K562 (cell line): Measurements from ENCODE around the gene FMOD. TPM values are rescaled to one million over a fixed set of nuclear protein-coding genes. Genes with fewer than 3 reads are reported as not detected.

Experiments used
- KLF6 ChIP-seq: fragments of 250-450 bp; sonication (Bioruptor Pico); IDR thresholded peaks from 2 replicates; pipeline ENCODE4 v1.4.0; 2020; ENCODE audit warnings: mild to moderate bottlenecking, moderate library complexity, borderline replicate concordance
- polyA plus RNA-seq, 8 experiments: library from polyadenylated mRNA; depleted of rRNA in 4 of 8; stranded (reverse) in 5 of 8; unstranded in 3 of 8; fragments of >200 nt; fragmentation: Nextera tagmentation in 2 of 8; fragmentation: Illumina TruSeq in 1 of 8; extraction: Ambion mirVana in 2 of 8; extraction: Trizol in 1 of 8; gene quantifications; 2 replicates each; pipeline versions ENCODE4 v1.2.1 to v1.2.3, GENCODE V29; 2011 to 2014; ENCODE audit warnings: inconsistent platforms in 1 of 8, missing spikeins in 1 of 8
- total RNA-seq, 7 experiments: library from RNA; depleted of rRNA in 6 of 7; stranded (reverse); fragments of >200 nt in 6 of 7; fragmentation: Illumina TruSeq in 2 of 7; extraction: Trizol in 2 of 7; gene quantifications; 2 replicates each; pipeline versions ENCODE4 v1.2.1 to v1.2.3, GENCODE V29; 2011 to 2021; ENCODE audit warnings: low replicate concordance in 1 of 7
- TF ChIP-seq, protein P1 (sequence below): fragments of 200-600 bp; sonication (generic); IDR thresholded peaks from one replicate; pipeline ENCODE4 v1.6.1; 2012; ENCODE audit warnings: mild to moderate bottlenecking, low read depth, low read length, inconsistent platforms

The FMOD gene
- total and polyA plus RNA-seq, 9 of the 15 experiments (the other 6 are each of a cell fraction or from before 2014, with no cell fraction given): 0.03 to 0.13 (median 0.03) TPM; not detected in 6

DNA sequence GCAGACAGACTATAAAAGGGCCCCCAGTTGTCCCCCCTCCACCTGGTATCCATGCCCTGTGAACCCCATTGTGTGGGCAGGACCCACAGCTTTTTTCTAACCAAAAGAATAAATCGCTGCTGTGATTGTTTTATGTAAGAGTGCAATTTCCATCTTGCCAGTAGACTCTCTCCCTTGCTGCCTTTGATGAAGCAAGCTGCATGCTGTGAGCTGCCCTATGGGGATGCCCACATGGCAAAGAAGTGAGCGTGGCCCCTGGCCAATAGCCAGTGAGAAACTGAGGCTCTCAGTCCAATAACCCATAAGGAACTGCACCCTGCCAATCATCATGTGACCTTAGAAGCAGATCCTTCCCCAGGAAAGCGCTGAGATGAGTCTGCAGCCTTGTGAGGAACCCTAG lies 37.8 kb upstream of the FMOD start (continued):
- TF ChIP-seq, protein P1, sequence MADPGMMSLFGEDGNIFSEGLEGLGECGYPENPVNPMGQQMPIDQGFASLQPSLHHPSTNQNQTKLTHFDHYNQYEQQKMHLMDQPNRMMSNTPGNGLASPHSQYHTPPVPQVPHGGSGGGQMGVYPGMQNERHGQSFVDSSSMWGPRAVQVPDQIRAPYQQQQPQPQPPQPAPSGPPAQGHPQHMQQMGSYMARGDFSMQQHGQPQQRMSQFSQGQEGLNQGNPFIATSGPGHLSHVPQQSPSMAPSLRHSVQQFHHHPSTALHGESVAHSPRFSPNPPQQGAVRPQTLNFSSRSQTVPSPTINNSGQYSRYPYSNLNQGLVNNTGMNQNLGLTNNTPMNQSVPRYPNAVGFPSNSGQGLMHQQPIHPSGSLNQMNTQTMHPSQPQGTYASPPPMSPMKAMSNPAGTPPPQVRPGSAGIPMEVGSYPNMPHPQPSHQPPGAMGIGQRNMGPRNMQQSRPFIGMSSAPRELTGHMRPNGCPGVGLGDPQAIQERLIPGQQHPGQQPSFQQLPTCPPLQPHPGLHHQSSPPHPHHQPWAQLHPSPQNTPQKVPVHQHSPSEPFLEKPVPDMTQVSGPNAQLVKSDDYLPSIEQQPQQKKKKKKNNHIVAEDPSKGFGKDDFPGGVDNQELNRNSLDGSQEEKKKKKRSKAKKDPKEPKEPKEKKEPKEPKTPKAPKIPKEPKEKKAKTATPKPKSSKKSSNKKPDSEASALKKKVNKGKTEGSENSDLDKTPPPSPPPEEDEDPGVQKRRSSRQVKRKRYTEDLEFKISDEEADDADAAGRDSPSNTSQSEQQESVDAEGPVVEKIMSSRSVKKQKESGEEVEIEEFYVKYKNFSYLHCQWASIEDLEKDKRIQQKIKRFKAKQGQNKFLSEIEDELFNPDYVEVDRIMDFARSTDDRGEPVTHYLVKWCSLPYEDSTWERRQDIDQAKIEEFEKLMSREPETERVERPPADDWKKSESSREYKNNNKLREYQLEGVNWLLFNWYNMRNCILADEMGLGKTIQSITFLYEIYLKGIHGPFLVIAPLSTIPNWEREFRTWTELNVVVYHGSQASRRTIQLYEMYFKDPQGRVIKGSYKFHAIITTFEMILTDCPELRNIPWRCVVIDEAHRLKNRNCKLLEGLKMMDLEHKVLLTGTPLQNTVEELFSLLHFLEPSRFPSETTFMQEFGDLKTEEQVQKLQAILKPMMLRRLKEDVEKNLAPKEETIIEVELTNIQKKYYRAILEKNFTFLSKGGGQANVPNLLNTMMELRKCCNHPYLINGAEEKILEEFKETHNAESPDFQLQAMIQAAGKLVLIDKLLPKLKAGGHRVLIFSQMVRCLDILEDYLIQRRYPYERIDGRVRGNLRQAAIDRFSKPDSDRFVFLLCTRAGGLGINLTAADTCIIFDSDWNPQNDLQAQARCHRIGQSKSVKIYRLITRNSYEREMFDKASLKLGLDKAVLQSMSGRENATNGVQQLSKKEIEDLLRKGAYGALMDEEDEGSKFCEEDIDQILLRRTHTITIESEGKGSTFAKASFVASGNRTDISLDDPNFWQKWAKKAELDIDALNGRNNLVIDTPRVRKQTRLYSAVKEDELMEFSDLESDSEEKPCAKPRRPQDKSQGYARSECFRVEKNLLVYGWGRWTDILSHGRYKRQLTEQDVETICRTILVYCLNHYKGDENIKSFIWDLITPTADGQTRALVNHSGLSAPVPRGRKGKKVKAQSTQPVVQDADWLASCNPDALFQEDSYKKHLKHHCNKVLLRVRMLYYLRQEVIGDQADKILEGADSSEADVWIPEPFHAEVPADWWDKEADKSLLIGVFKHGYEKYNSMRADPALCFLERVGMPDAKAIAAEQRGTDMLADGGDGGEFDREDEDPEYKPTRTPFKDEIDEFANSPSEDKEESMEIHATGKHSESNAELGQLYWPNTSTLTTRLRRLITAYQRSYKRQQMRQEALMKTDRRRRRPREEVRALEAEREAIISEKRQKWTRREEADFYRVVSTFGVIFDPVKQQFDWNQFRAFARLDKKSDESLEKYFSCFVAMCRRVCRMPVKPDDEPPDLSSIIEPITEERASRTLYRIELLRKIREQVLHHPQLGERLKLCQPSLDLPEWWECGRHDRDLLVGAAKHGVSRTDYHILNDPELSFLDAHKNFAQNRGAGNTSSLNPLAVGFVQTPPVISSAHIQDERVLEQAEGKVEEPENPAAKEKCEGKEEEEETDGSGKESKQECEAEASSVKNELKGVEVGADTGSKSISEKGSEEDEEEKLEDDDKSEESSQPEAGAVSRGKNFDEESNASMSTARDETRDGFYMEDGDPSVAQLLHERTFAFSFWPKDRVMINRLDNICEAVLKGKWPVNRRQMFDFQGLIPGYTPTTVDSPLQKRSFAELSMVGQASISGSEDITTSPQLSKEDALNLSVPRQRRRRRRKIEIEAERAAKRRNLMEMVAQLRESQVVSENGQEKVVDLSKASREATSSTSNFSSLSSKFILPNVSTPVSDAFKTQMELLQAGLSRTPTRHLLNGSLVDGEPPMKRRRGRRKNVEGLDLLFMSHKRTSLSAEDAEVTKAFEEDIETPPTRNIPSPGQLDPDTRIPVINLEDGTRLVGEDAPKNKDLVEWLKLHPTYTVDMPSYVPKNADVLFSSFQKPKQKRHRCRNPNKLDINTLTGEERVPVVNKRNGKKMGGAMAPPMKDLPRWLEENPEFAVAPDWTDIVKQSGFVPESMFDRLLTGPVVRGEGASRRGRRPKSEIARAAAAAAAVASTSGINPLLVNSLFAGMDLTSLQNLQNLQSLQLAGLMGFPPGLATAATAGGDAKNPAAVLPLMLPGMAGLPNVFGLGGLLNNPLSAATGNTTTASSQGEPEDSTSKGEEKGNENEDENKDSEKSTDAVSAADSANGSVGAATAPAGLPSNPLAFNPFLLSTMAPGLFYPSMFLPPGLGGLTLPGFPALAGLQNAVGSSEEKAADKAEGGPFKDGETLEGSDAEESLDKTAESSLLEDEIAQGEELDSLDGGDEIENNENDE: no peak
- TF ChIP-seq KLF6 (CRISPR knock-in tag): no peak
